Myocyte (in vitro differentiated cells): ENCODE results near the gene JAM3. TPM values are rescaled to one million over a fixed set of nuclear protein-coding genes. Genes with fewer than 3 reads are reported as not detected.

Experiments used
- DNase-seq: peaks from one replicate; pipeline ENCODE4 v3.0.0-alpha.2; 2012; ENCODE audit warnings: low read depth
- total RNA-seq: library from RNA; depleted of rRNA; stranded (reverse); fragments of >200 nt; gene quantifications from 2 replicates; pipeline ENCODE4 v1.2.3, GENCODE V29; 2014

JAM3 gene
- total RNA-seq, 1 donor from 2014 or later = 229 TPM

- DNase-seq = peak; percentile 56
Measured at GRCh38 chr11:134142536-134142935, 73.7 kb downstream of the JAM3 start.

GRCh38 chr11:134143801-134144200 lies 74.9 kb downstream of the JAM3 start:
- no peak for DNase-seq

- no peak for DNase-seq
Measured at GRCh38 chr11:134144744-134145143, 75.9 kb downstream of the JAM3 start.

- DNase-seq = no peak
Measured at GRCh38 chr11:134145715-134146114, 76.8 kb downstream of the JAM3 start.

GRCh38 chr11:134146598-134146997 lies 77.7 kb downstream of the JAM3 start:
- DNase-seq = no peak

- DNase-seq = no peak
Measured at GRCh38 chr11:134149371-134149770, 80.5 kb downstream of the JAM3 start.

GRCh38 chr11:134150195-134150903 lies 81.5 kb downstream of the JAM3 start:
- DNase-seq = no peak

- DNase-seq = no peak
Measured at GRCh38 chr11:134151083-134151747, 82.3 kb downstream of the JAM3 start.

GRCh38 chr11:134152696-134153095 lies 83.8 kb downstream of the JAM3 start:
- no peak for DNase-seq

GRCh38 chr11:134153147-134153905 lies 84.5 kb downstream of the JAM3 start:
- no peak for DNase-seq

GRCh38 chr11:134154441-134154840 lies 85.6 kb downstream of the JAM3 start:
- no peak for DNase-seq

- no peak for DNase-seq
Measured at GRCh38 chr11:134155456-134155855, 86.6 kb downstream of the JAM3 start.

- no peak for DNase-seq
Measured at GRCh38 chr11:134155946-134156865, 87.3 kb downstream of the JAM3 start.

- no peak for DNase-seq
Measured at GRCh38 chr11:134157451-134157850, 88.6 kb downstream of the JAM3 start.

- DNase-seq = no peak
Measured at GRCh38 chr11:134158023-134158422, 89.2 kb downstream of the JAM3 start.

- no peak for DNase-seq
Measured at GRCh38 chr11:134159652-134160051, 90.8 kb downstream of the JAM3 start.

GRCh38 chr11:134164490-134165370 lies 95.9 kb downstream of the JAM3 start:
- no peak for DNase-seq

GRCh38 chr11:134170177-134170918 lies 101.5 kb downstream of the JAM3 start:
- no peak for DNase-seq

- DNase-seq = no peak
Measured at GRCh38 chr11:134170919-134171281, 102.0 kb downstream of the JAM3 start.
